Effector memory CD4-positive, alpha-beta T cell (primary cell): ENCODE results near the gene CLN6.

ENCODE experiments used
- DNase-seq, 3 donors: peaks; one replicate each; pipeline ENCODE4 v3.0.0-alpha.2; 2020
- H3K27ac ChIP-seq: 2 replicates; pipeline ENCODE4 v1.7.0; 2013; ENCODE audit warnings: mild to moderate bottlenecking, low read length, moderate library complexity; ENCODE audit not compliant: insufficient read depth, poor library complexity, severe bottlenecking
- H3K27me3 ChIP-seq: replicated peaks from 2 replicates; pipeline ENCODE4 v1.7.0; 2013; ENCODE audit warnings: mild to moderate bottlenecking, low read length; ENCODE audit not compliant: insufficient read depth, control insufficient read depth, poor library complexity, severe bottlenecking
- H3K36me3 ChIP-seq: 2 replicates; pipeline ENCODE4 v1.7.0; 2013; ENCODE audit warnings: mild to moderate bottlenecking, low read length, moderate library complexity; ENCODE audit not compliant: control insufficient read depth, insufficient read depth
- H3K4me1 ChIP-seq: 2 replicates; pipeline ENCODE4 v1.7.0; 2013; ENCODE audit warnings: low read length, mild to moderate bottlenecking; ENCODE audit not compliant: control insufficient read depth, insufficient read depth, poor library complexity, severe bottlenecking
- H3K4me3 ChIP-seq: 2 replicates; pipeline ENCODE4 v1.7.0; 2013; ENCODE audit warnings: low read length, low read depth, mild to moderate bottlenecking; ENCODE audit not compliant: insufficient read depth, poor library complexity, severe bottlenecking
- H3K9me3 ChIP-seq: 2 replicates; pipeline ENCODE4 v1.7.0; 2013; ENCODE audit warnings: mild to moderate bottlenecking, low read length, moderate library complexity; ENCODE audit not compliant: control insufficient read depth

CLN6 gene

DNA sequence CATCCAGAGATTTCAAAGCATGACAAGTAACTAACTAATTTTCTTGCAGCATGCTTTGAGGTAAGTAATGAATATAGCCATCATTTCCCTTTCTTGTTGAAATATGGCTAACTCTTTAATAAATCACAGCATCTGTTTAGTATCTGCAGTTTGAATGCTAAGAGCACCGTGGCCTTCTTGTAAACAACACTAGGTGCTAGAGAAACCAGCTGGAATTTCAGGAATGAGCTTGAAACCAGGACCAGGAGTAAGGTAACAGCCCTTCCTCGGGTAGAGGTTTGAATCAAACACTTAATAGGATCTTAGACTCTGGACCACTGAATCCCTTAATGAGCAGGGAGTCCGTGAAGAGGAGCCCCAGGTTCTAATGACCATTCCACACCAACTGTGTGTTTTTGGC is 38.0 kb downstream of the CLN6 start:
- no peak for DNase-seq
- H3K9me3 ChIP-seq, result no peaks in the 10 kb centered on the region
- no peaks in the 10 kb centered on the region for H3K4me1 ChIP-seq
- H3K27ac ChIP-seq, result no peak overlapping the region
- H3K27me3 ChIP-seq, result no peaks in the 10 kb centered on the region
- H3K4me3 ChIP-seq, result no peak overlapping the region
- peaks cover 31% of the 10 kb centered on the region for H3K36me3 ChIP-seq

DNA sequence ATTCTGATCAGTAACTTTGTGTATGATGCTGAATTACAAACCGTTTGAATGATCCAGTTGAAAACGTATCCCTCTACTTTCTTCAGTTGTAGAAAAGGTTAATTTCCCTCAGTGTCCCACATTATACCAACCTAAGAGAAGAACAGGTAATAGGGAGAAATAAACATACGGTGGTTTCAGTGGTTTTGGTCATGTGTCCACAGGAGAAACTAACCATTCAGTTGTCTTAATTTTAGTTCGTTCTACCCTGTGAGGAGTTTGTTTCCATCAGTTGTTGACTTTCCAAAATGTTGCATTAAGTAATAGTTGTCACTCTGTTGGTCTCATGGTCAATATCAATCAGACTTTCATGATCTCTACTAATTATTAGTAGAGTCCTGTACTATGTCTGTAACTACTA is 39.5 kb downstream of the CLN6 start:
- H3K36me3 ChIP-seq, result peaks cover 35% of the 10 kb centered on the region
- H3K4me1 ChIP-seq, result no peaks in the 10 kb centered on the region
- H3K27ac ChIP-seq, result no peak overlapping the region
- no peaks in the 10 kb centered on the region for H3K9me3 ChIP-seq
- no peaks in the 10 kb centered on the region for H3K27me3 ChIP-seq
- DNase-seq, result no peak
- no peak overlapping the region for H3K4me3 ChIP-seq

DNA sequence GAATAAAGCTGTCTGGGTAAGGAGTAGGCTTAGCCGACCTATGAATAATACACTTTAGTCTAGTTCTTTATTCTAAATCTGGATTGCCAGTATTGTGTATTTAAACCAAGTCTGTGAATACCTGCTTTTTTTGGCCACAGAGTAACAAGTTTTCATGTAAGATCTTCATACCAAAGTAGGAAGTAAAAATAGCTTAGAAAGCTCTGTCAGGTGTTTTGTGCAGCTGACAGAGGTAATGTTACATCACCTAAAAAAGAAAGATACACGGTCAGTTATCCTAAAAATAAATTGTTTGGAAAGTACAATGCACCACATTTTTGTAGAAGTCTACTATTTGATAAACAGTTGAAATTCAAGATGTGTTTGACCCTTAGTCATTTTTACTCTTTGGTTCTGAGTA is 40.9 kb downstream of the CLN6 start:
- peaks cover 48% of the 10 kb centered on the region for H3K36me3 ChIP-seq
- no peak for DNase-seq
- no peaks in the 10 kb centered on the region for H3K9me3 ChIP-seq
- H3K27me3 ChIP-seq, result no peaks in the 10 kb centered on the region
- H3K27ac ChIP-seq, result no peak overlapping the region
- no peaks in the 10 kb centered on the region for H3K4me1 ChIP-seq
- H3K4me3 ChIP-seq, result no peak overlapping the region

DNA sequence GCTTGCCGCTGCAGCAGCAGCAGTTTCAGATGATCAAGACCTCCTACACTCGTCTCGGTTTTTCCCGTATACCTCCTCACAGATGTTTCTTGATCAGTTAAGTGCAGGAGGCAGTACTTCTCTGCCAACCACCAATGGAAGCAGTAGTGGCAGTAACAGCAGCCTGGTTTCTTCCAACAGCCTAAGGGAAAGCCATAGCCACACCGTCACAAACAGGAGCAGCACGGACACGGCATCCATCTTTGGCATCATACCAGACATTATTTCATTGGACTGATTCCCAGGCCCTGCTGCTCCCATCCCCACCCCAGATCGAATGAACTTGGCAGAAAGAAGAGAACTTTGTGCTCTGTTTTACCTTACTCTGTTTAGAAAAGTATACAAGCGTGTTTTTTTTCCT is 42.0 kb downstream of the CLN6 start:
- DNase-seq, result no peak
- Histone ChIP-seq H3K27me3 (no peaks in the 10 kb centered on the region), H3K4me3 (no peak overlapping the region), H3K36me3 (peaks cover 51% of the 10 kb centered on the region), H3K9me3 (no peaks in the 10 kb centered on the region), H3K27ac (no peak overlapping the region), H3K4me1 (no peaks in the 10 kb centered on the region)

DNA sequence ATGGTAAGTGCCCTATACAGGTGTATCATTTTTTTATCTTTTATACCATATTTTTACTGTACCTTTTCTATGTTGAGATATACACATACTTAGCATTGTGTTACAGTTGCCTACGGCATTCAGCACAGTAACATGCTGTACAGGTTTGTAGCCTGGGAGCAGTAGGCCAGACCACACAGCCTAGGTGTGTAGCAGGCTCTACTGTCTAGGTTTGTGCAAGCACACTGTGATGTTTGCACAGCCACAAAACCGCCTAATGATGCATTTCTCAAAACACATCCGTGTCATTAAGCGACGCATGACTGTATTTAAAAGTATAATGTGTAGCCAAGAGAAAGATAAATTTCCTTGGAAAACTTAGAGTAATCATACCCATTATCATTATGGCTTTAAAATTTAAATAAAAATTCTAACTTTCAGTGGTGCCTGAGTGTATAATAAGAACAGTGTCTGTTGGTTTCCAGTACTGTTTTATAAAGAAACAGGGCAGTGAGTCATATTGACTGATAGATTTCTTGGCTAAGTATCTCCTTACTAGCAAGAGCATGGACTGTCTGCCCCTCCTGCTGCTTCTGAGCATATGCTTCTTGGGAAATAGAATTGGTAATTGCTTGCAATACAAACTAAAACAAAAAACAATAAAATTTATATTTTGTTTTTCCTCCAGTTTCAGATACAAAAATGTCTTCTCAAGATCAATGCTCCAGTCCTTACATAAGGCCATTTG is 42.7 kb downstream of the CLN6 start:
- no peak for DNase-seq
- Histone ChIP-seq H3K27me3 (no peaks in the 10 kb centered on the region), H3K27ac (no peak overlapping the region), H3K4me3 (no peak overlapping the region), H3K4me1 (no peaks in the 10 kb centered on the region), H3K36me3 (peaks cover 44% of the 10 kb centered on the region), H3K9me3 (no peaks in the 10 kb centered on the region)

DNA sequence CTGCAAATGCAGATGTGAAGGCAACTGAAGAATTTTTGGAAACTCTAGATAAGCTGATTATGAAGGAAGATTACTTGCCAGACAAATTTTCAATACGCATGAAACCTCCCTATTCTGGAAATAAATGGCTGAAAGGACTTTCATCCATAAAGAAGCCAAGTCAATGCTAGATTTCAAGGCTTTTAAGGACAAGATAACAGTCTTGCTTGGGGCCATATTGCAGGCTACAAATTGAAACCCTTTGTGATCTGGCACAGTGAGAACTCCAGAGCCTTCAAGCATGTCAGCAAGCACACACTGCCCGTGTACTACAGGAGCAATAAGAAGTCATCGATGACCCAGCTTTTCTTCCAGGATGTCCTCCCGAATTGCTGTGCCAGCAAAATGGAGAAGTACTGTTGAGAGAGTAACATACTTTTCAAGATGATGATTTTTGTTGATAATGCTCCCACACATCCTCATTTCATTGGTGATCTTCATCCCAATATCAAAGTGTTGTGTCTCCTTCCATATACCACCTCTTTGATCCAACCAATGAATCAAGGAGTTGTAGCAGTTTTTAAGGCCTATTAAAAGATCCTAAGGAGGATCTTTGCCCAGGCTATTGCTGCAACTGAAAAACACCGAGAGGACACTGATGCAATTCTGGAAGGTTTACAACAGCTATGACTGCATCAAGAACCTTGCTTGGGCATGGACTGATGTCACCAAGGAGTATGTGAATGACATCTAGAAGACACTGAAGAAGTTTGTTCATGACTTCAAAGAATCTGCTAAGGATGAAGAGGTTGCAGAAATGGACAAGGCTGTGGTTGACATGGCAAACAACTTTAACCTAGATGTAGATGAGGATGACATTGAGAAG is 44.7 kb downstream of the CLN6 start:
- H3K9me3 ChIP-seq, result no peaks in the 10 kb centered on the region
- peaks cover 64% of the 10 kb centered on the region for H3K36me3 ChIP-seq
- no peak overlapping the region for H3K27ac ChIP-seq
- H3K4me3 ChIP-seq, result no peak overlapping the region
- no peaks in the 10 kb centered on the region for H3K4me1 ChIP-seq
- no peaks in the 10 kb centered on the region for H3K27me3 ChIP-seq
- DNase-seq, result no peak

DNA sequence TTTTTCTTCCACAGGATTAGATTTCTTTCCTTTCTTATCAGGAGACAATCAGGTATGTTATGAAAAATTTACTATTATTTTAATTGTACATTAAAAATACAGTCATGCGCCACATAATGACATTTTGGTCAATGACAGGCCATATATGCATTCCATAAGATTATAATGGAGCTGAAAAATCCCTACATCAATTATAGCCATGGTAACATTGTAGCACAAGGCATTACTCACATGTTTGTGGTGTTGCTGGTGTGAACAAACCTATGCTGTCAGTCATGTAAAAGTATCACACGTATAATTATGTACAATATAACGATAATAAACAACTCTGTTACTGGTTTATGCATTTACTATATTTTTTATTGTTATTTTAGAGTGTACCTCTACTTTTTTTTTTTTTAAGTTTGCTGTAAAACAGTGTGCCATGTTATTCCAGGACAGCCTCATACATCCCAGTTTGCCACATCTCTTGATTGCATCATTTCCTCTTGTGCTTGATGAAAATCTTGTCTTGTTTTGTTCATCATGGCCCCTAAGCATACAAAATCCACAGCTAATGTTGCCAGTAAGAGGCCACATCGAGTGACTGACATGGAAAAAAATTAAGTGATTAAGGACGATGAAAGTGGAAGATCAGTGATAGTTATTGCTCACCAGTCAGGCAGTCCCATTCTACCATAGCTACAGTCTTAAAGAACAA is 45.8 kb downstream of the CLN6 start:
- Histone ChIP-seq H3K27me3 (no peaks in the 10 kb centered on the region), H3K4me3 (no peak overlapping the region), H3K9me3 (no peaks in the 10 kb centered on the region), H3K4me1 (no peaks in the 10 kb centered on the region), H3K36me3 (peaks cover 64% of the 10 kb centered on the region), H3K27ac (no peak overlapping the region)
- DNase-seq, result no peak

DNA sequence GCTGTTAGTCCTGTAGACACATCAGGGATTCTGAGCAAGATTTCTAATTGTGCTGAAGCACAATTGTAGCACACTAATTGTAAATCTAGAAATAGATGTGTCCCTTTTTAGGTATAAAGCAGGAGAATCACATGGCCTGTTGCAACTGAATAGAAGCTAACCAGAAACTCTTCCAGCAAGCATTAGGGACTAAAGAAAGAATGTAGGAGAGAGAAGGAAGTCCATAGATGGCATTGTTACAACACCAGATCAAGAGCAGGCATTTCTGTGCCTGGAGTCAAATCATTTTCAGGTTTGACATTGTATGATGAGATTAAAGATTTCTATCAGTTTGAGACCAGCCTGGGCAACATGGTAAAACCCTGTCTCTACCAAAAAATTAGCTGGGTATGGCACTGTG is 51.8 kb downstream of the CLN6 start:
- Histone ChIP-seq H3K4me3 (no peak overlapping the region), H3K9me3 (no peaks in the 10 kb centered on the region), H3K36me3 (peaks cover 49% of the 10 kb centered on the region), H3K27ac (no peak overlapping the region), H3K27me3 (no peaks in the 10 kb centered on the region), H3K4me1 (no peaks in the 10 kb centered on the region)
- DNase-seq, result no peak

DNA sequence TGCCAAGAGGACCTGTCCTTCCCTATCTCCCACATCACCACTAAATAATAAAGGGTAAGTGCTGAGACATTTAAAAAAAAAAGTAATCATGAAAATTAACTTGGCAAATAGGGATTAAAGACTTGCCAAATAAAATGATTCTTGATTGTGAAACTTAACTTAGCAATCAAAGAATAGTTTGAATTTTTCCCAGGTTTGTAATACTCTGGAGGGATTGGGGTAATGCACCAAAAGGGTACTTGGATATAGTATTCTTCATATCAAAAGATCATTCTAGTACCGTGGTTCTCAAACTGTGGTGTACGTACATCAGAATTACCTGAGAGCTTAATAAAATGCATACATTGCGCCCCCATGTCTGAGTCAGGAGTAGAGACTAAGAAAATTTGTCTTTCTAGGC is 52.9 kb downstream of the CLN6 start:
- DNase-seq, result no peak
- H3K27ac ChIP-seq, result no peak overlapping the region
- H3K4me1 ChIP-seq, result no peaks in the 10 kb centered on the region
- peaks cover 48% of the 10 kb centered on the region for H3K36me3 ChIP-seq
- no peaks in the 10 kb centered on the region for H3K9me3 ChIP-seq
- H3K4me3 ChIP-seq, result no peak overlapping the region
- no peaks in the 10 kb centered on the region for H3K27me3 ChIP-seq

DNA sequence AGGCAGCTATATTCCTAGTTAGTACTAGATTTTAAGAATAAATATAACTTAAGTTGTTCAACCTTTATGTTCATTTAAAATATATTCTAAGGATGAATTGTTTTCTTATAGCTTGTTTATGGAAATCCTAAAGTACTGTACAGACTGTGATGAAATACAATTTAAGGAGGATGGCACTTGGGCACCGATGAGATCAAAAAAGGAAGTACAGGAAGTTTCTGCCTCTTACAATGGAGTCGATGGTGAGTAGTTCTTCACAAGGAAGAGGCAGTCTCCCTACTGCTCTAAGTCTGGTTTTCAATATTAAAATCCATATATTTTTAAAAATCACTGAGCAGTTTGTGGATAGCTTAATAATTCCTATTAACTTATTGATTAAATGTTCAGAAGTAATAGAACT is 54.0 kb downstream of the CLN6 start:
- Histone ChIP-seq H3K4me1 (no peaks in the 10 kb centered on the region), H3K27me3 (no peaks in the 10 kb centered on the region), H3K36me3 (peaks cover 42% of the 10 kb centered on the region), H3K4me3 (no peak overlapping the region), H3K27ac (no peak overlapping the region), H3K9me3 (no peaks in the 10 kb centered on the region)
- DNase-seq, result no peak
